ENCODE measurements around the gene ERN1. TPM values are rescaled to one million over a fixed set of nuclear protein-coding genes. Genes with fewer than 3 reads are reported as not detected.
A peak's percentile ranks its signal among the peaks of the same experiment; 100 is the strongest.

Gene ERN1
- total RNA-seq, 1 experiment from 2014 or later, result 1.2 TPM

- no peak for DNase-seq (ENCODE audit: low read depth)
- in situ Hi-C loops (cut with HindIII; ENCODE audit: low pct_unique_long_range_greater_than_20kb, low sequenced_read_pairs), result no loop called here
These were observed 17.4 kb upstream of the ERN1 start for GRCh38 chr17:64147110-64148016.

- peak; percentile 52 for DNase-seq (ENCODE audit: low read depth)
- in situ Hi-C loops (cut with HindIII; ENCODE audit: low pct_unique_long_range_greater_than_20kb, low sequenced_read_pairs), result no loop called here
These were observed 16.6 kb upstream of the ERN1 start for GRCh38 chr17:64146418-64147109.

- in situ Hi-C loops (cut with HindIII; ENCODE audit: low pct_unique_long_range_greater_than_20kb, low sequenced_read_pairs), result no loop called here
- peak; percentile 97 for DNase-seq (ENCODE audit: low read depth)
These were observed 15.9 kb upstream of the ERN1 start for GRCh38 chr17:64145751-64146417.

GRCh38 chr17:64145375-64145750 lies 15.4 kb upstream of the ERN1 start:
- DNase-seq (ENCODE audit: low read depth), result no peak
- in situ Hi-C loops (cut with HindIII; ENCODE audit: low pct_unique_long_range_greater_than_20kb, low sequenced_read_pairs), result no loop called here

- DNase-seq (ENCODE audit: low read depth), result no peak
- in situ Hi-C loops (cut with HindIII; ENCODE audit: low pct_unique_long_range_greater_than_20kb, low sequenced_read_pairs), result no loop called here
These were observed 9.6 kb upstream of the ERN1 start for GRCh38 chr17:64139542-64139941.

- no peak for DNase-seq (ENCODE audit: low read depth)
- in situ Hi-C loops (cut with HindIII; ENCODE audit: low pct_unique_long_range_greater_than_20kb, low sequenced_read_pairs), result no loop called here
These were observed 8.5 kb upstream of the ERN1 start for GRCh38 chr17:64138441-64138840.

GRCh38 chr17:64135000-64135399 lies 5.1 kb upstream of the ERN1 start:
- DNase-seq (ENCODE audit: low read depth), result no peak
- in situ Hi-C loops (cut with HindIII; ENCODE audit: low pct_unique_long_range_greater_than_20kb, low sequenced_read_pairs), result no loop called here

GRCh38 chr17:64134216-64134970 lies 4.4 kb upstream of the ERN1 start:
- DNase-seq (ENCODE audit: low read depth), result no peak
- in situ Hi-C loops (cut with HindIII; ENCODE audit: low pct_unique_long_range_greater_than_20kb, low sequenced_read_pairs), result no loop called here

- in situ Hi-C loops (cut with HindIII; ENCODE audit: low pct_unique_long_range_greater_than_20kb, low sequenced_read_pairs), result no loop called here
- peak; percentile 44 for DNase-seq (ENCODE audit: low read depth)
These were observed 3.7 kb upstream of the ERN1 start for GRCh38 chr17:64133546-64134215.

- DNase-seq (ENCODE audit: low read depth), result no peak
- in situ Hi-C loops (cut with HindIII; ENCODE audit: low pct_unique_long_range_greater_than_20kb, low sequenced_read_pairs), result no loop called here
These were observed 1.8 kb upstream of the ERN1 start for GRCh38 chr17:64131606-64132270.

- in situ Hi-C loops (cut with HindIII; ENCODE audit: low pct_unique_long_range_greater_than_20kb, low sequenced_read_pairs), result no loop called here
- no peak for DNase-seq (ENCODE audit: low read depth)
These were observed 636 bp upstream of the ERN1 start for GRCh38 chr17:64130559-64131001.

GRCh38 chr17:64129515-64129764 lies 504 bp downstream of the ERN1 start:
- in situ Hi-C loops (cut with HindIII; ENCODE audit: low pct_unique_long_range_greater_than_20kb, low sequenced_read_pairs), result no loop called here

GRCh38 chr17:64128787-64129514 lies 993 bp downstream of the ERN1 start:
- in situ Hi-C loops (cut with HindIII; ENCODE audit: low pct_unique_long_range_greater_than_20kb, low sequenced_read_pairs), result no loop called here
- DNase-seq (ENCODE audit: low read depth), result no peak

More at GRCh38 chr17:64129515-64129764, 504 bp downstream of the ERN1 start:
- no peak for DNase-seq (ENCODE audit: low read depth)

- in situ Hi-C loops (cut with HindIII; ENCODE audit: low pct_unique_long_range_greater_than_20kb, low sequenced_read_pairs), result no loop called here
- DNase-seq (ENCODE audit: low read depth), result no peak
These were observed 3.0 kb downstream of the ERN1 start for GRCh38 chr17:64126918-64127317.

- in situ Hi-C loops (cut with HindIII; ENCODE audit: low pct_unique_long_range_greater_than_20kb, low sequenced_read_pairs), result no loop called here
- no peak for DNase-seq (ENCODE audit: low read depth)
These were observed 4.0 kb downstream of the ERN1 start for GRCh38 chr17:64125937-64126336.

- in situ Hi-C loops (cut with HindIII; ENCODE audit: low pct_unique_long_range_greater_than_20kb, low sequenced_read_pairs), result no loop called here
These were observed 5.3 kb downstream of the ERN1 start for GRCh38 chr17:64124609-64125008.

GRCh38 chr17:64123114-64123513 lies 6.8 kb downstream of the ERN1 start:
- DNase-seq (ENCODE audit: low read depth), result no peak
- in situ Hi-C loops (cut with HindIII; ENCODE audit: low pct_unique_long_range_greater_than_20kb, low sequenced_read_pairs), result no loop called here

More at GRCh38 chr17:64124609-64125008, 5.3 kb downstream of the ERN1 start:
- DNase-seq (ENCODE audit: low read depth), result no peak

Data from Caki2 (cell line).